Jurkat, Clone E6-1 (cell line): Measurements from ENCODE around the gene CYBA. TPM values are rescaled to one million over a fixed set of nuclear protein-coding genes. Genes with fewer than 3 reads are reported as not detected.

ENCODE experiments used
- DNase-seq: peaks from one replicate; pipeline ENCODE4 v3.0.0-alpha.2; 2011; ENCODE audit warnings: low read depth, low spot score
- H3K4me3 ChIP-seq: 2 replicates; pipeline ENCODE4 v1.5.1; 2011; ENCODE audit warnings: mild to moderate bottlenecking, low read length, control low read depth, moderate library complexity
- polyA plus RNA-seq: library from polyadenylated mRNA; unstranded; fragments of >200 nt; gene quantifications from one replicate; pipeline ENCODE4 v1.2.1, GENCODE V29; 2012; ENCODE audit warnings: missing spikeins; ENCODE audit not compliant: insufficient read length, insufficient read depth

The CYBA gene
- polyA plus RNA-seq: 176 TPM

- peak within 1 kb of the TSS; percentile 79 for H3K4me3 ChIP-seq
- DNase-seq: peak; percentile 45
These were observed at the start of gene CYBA for GRCh38 chr16:88650749-88651275. TSS of gene CYBA (minus strand) at chr16:88651053. CDS start at chr16:88651013, 40 bp downstream.

DNA sequence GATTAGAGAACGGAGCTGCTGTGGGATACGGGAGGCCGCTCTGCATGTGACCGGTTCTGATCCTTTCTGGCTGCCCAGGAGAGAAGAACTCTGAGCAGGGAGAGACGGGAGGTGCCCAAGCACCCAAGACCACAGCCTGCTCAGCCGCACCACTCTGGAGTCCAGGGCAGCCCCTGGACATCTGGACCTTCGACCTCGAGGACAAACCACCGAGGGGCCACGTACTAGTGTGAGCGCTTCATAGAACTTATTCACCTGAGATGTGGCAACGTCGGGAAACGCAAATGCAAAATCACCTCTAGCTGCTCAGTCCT, 49.4 kb upstream of the CYBA start:
- no peak for DNase-seq
- peak overlapping the region; percentile 64 for H3K4me3 ChIP-seq

GRCh38 chr16:88699180-88699579, 48.3 kb upstream of the CYBA start:
- no peak overlapping the region for H3K4me3 ChIP-seq
- no peak for DNase-seq

GRCh38 chr16:88698646-88699045, 47.8 kb upstream of the CYBA start:
- DNase-seq: no peak
- H3K4me3 ChIP-seq: no peak overlapping the region

DNA sequence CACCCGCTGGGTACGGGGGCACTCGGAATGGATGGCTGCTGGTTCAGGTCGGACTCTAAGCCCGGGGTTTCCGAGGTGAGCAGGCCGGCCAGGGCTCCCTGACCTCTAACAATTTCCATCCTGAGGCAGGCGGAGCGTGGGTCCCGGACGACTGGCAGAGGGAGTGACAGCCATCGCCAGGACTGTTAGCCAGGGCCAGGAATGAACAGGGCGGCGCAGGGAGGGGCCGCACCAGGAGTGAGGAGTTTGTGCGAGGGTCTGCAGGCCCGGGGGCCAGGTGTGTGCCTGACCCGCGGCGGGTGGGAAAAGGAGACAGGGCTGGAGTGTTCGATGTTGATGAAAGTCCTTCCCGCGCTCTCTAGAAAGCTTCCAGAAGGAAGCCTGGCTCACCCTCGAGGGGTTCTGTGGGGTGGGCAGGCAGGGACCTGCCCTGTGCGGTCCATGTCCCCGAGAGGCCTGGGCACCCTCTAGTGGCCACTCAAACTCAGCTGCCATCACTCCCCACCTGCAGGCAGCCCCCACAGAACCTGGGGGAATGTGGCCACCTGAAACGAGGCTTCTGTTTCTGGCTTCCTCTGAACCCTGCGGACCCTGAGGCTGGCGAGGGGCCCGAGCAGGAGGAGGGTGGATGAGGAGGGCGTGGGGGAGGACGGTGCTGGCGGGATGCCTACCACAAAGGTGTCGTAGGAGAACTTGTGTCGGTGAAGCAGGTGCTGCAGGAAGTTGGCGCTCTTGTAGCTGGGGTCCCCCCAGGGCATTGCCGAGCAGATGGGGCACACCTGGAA, 47.2 kb upstream of the CYBA start:
- no peak for DNase-seq
- no peak overlapping the region for H3K4me3 ChIP-seq

DNA sequence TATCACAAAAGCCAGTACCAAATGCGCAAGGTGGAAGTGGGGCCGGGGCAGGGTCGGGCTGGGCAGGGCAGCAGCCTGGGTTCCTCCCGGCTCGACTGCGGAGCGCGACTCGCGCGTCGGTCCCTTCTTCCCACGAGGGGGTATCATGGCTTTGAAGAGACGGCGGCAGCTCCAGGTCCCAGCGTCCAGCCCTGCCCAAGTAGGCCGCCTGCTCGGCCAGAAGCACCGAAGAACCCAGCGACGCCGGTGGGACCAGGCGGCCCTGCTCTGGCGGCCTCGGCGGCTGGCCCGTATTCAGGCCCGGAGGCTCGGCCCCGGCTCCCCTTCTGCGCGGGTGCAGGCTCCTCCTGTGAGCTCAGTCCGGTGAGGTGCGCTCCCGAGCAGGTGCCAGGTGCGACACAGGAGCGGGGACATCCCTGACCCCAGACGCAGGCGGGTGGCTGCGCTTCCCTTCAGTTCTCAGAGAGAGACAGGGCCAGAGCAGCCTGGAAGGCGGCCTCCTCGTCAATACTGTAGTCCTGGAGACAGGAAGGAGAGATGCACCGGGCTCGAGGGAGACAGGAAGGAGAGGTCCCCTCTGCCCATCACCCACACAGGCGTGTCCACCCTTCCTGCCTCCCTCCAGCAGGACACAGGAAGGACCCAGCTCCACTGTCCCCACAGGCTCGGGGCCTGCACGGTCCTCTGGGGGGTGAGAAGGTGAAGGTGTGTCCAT, 46.4 kb upstream of the CYBA start:
- no peak overlapping the region for H3K4me3 ChIP-seq
- DNase-seq: no peak

DNA sequence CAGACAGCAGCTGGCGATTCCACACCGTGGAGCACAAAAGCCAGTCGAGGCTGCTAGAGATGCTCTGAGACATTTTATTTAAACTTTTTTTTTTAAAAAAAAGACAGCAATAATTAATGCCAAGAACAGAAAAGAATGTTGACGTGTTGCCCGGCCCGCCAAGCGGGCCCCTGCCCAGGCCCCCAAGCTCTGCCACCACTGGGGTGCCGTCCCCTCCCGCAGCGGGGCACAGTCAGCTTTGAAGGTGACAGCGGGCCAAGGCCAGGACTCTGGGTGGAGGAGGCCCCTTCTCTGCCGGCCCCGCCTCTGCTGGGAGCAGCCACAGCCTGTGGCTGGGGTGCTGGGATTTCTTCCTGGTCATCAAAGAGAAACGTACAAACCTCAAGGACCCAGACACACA, 45.6 kb upstream of the CYBA start:
- no peak for DNase-seq
- H3K4me3 ChIP-seq: no peak overlapping the region

DNA sequence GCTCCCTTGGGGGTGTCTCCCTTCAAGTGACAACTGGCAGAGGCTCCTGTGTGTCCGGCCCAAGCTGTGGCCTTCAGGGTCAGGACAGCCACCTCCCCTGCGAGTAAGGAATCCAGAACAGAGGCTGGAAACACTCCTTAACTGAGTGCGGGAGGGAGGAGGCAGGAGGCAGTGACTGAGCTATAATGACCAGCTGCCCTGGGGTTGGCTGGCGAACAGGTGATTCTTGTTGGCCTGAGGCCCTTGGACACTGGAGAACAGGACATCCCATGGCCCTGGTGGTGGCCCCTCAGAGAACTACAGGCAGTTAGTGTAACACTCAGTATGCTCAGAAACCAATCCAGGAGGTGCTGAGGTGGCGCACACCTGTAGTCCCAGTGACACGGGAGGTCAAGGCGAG, 44.9 kb upstream of the CYBA start:
- no peak overlapping the region for H3K4me3 ChIP-seq

DNA sequence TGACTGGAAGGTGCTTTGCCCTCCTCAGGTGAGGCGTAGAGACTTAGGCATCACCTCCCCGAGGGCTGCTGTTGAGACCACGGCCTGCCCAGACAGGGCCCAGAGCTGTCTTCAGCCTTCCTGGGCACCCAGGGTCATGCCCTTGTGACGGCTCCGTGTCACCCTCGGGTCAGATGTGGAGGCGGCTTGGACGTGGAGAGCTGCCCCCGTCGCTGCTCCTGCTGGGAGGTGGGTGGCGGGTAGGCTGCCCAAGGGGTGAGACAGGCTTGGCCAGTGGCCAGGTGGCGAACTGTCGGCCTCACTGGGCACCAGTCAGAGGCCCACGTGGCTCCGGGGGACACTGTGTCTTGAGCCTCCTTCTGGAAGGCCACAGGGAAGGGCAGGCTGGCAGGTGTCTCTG, 44.4 kb upstream of the CYBA start:
- no peak overlapping the region for H3K4me3 ChIP-seq
- DNase-seq: no peak

More for the DNA sequence above, 44.9 kb upstream of the CYBA start:
- DNase-seq: no peak

DNA sequence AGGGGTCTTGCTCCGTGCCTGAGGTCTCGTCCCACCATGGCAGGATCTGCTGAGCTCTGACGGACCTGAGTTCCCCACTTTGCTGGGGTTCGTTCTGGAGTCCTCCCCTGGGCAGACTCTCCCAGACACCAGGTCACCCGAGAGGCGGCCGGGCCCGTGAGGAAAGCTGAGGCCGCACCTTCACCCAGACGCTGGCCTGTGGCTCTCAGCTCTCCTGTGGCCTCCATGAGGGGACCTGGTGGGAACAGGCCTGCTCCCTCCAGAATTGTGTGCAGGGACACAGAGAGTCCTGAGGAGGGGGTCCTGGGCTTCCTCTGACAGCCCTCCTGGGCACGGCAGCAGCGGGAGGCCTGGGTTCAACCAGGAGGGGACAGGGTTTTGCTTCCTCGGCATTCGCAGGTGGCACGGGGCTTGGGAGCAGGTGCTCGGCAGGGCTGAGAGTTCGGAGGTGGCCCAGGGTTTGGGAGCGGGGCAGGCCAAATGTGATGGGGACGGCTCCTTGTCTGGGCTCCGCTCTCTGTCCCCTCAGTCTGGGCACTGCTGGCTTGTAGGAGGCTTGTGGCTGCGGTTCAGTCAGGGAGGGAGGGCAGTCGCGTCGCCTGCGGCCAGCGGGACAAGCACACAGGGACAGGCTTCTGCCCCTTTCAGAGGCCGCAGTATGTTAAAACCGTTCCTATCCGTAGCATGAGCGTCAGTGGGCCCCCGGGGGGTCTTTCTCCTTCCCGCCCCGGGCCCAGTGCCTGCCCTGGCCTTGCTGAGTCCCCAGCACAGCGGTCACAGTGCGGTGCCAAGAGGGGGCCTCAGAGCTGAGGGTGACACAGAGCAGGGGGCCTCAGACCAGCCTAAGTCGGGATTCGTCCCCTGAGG, 43.6 kb upstream of the CYBA start:
- H3K4me3 ChIP-seq: no peak overlapping the region
- DNase-seq: no peak

DNA sequence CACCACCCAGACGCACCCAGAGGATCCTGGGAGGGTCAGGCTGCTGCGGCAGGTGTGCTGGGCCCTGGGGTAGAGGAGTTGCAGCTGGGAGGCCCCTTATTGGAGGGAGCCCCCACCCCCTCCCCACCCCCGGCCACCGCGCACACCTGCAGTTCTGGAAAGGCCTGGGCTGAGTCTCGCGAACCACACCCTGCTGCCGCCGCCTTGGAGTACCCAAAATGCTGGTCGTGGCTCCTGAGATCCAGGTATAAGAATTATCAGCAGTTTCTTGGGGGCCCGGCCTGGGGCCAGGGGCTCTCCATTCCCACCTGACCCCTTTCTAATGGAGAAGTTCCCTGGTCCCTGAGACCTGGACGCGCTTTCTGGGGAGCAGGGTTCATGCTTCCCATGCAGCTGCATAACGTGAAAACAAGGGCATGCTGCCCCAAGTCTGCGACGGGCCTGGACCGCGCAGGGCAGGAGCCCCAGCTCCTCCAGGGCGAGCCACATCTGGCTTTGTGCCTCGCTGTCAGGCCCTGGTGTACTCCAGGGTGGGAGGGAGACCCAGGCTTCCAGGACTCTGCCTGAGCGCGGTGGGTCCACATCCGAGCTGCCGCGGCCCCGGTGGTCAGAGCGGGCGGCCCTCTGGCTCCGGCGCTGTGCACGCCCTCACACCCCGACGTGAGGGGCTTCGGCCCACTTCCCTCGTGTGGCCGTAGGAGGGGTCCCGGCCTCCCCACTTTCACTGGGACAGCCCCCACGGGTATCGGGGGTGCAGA, 42.7 kb upstream of the CYBA start:
- DNase-seq: no peak
- no peak overlapping the region for H3K4me3 ChIP-seq

DNA sequence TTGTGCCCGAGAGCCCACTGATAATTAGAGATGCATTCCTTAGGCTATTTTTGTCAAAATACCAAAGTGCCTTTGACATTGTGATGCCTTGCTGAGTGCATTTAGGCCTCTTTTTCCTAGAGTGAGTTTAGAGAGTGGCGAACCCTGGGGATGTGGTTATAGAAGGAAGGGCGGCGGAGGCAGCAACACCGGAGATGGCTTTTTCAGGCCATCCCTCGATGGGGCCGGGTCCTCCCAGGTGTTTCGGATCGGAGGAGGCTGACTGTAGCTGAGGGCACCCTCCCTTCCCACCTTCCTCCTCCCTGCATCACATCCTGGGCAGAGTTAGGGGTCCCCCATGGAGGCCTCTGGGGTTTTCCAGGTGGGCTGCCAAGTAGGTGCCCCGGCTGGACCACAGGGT, 42.0 kb upstream of the CYBA start:
- no peak overlapping the region for H3K4me3 ChIP-seq
- no peak for DNase-seq

DNA sequence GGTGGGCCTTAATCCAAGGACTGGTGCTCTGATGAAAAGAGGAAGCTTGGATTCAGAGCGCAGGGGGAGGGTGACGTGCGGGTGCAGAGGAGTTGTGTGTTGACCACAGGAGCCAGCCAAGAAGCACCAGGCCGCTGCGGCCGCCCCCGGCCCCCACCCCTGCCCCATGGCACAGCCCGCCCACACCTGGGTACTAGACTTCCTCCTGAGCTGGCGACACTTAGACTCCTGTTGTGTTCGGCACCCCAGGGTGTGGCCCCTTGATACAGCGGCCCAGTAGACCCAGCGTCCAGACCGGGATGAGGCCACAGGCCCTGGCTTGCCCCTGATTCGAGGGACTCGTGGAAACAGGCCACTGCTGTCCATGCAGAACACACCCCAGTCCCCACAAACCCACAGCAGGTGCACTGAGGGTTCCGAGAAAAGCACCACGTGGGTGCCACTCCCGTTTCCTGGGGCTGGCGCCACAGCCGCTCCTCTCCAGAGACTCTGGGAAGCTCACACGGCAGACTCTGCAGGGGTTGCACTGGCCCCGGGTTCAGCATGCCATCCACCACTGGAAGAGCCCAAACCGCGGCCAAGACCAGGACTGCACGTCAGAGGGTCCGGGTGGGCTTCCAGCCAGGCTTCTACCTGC, 41.2 kb upstream of the CYBA start:
- H3K4me3 ChIP-seq: no peak overlapping the region
- no peak for DNase-seq

DNA sequence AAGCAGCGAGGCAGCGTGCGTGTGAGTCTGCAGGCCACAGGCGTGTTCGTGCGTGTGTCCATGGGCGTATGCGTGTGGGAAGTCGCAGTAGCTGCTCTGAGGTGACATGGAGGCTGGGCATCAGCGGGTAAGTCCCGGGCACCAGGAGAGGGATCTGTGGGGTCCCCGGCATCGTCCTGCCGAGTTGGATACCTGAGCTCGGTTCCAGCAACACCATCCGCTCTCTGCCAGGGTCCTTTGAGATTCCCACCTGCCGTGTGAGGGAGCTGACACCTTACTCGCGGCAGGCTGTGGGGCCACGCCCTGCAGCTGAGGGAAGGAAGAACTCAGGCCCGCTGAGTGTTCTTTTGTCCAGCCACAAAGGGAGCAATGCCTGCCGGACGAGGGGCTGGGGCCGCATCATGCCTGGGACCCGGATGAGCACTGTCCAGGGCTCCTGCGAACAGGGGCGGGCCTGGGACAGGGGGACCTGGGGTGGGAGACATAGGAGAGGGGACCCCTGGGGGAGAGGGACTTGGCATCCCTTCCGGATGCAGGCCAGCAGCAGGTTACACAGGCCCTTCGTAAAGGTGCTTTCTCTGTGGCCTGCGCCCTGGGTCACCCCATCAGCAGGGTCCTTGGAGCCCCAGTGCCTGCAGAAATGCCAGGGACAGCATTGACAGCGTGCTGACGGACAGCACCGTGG, 40.4 kb upstream of the CYBA start:
- DNase-seq: no peak

DNA sequence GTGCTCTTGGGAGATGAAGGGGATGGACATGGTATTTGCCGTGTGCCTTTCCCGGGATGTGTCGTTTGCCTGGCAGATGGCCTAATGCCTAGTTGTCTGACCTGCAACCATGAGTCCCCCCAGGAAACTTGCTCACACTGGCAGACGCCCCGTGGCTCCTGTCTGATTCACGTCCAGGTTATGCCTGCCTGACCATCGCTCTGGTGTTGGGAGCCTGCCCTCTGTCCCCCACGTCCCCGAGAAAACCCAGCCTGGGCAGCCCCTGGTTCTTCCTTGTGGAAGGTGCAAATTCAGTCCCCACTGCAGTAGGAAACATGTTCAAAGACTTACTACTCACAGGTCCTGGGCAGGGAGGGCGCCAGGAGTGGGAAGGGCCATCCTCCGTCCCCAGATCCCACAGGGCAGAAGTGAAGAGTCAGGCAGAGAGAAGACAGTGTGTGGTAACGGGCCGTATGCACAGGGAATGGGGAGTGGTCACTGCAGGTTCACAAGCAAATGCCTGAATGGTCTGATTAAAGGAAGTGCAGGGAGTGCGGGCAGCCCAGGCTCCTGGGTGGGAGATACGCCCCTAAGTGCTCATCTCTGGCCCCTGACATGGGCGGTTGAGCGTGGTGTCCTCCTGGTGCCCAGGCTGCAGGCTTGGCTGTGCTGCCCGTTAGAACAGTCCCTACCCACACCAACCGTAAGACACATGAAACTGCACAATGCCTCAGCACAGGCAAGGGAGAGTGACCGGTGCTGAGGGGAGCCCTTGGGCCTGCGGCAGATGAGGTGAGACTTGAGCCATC, 39.7 kb upstream of the CYBA start:
- no peak for DNase-seq
- H3K4me3 ChIP-seq: no peak overlapping the region

More for the DNA sequence above, 40.4 kb upstream of the CYBA start:
- H3K4me3 ChIP-seq: no peak overlapping the region

GRCh38 chr16:88688013-88688778, 37.3 kb upstream of the CYBA start:
- no peak overlapping the region for H3K4me3 ChIP-seq
- no peak for DNase-seq

GRCh38 chr16:88687676-88688012, 36.8 kb upstream of the CYBA start:
- no peak for DNase-seq
- H3K4me3 ChIP-seq: no peak overlapping the region
